T47D (cell line): ENCODE measurements around the gene ACOX1.

Source experiments
- DNase-seq, 2 experiments: peaks; one replicate each; pipeline versions ENCODE4 v3.0.0 to v3.0.0-alpha.2; 2011 to 2012; ENCODE audit warnings: low read depth in 1 of 2, low spot score in 1 of 2
- JUND ChIP-seq: IDR thresholded peaks from 2 replicates; pipeline ENCODE4 v1.6.1; 2012; ENCODE audit warnings: low read depth
- in situ Hi-C: cut with HindIII; loops from 2 replicates; pipeline ENCODE4 v1.10.0; 2016; ENCODE audit warnings: low sequenced_read_pairs, low pct_unique_long_range_greater_than_20kb

The ACOX1 gene

DNA sequence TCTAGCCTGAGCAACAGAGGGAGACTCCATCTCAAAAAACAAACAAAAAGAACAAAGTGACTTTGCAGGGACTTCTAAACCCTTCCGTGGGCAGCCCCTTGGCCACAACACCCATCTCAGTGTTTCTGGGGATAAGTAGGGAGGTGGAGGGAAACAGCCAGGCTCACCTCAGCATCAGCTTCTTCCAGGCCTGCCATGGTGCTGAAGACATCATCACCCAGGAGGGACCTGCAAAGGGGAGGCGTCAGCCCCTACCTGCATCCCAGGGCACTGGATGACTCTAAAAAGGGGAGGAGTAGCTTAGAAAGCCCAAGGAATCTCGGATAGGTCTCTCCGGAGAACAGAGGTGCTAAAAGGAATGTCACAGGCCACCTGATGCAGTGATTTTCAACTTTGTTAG, 47.9 kb downstream of the ACOX1 start:
- DNase-seq, result no peak
- no peak for TF ChIP-seq JUND
- in situ Hi-C loops, result no loop called here

DNA sequence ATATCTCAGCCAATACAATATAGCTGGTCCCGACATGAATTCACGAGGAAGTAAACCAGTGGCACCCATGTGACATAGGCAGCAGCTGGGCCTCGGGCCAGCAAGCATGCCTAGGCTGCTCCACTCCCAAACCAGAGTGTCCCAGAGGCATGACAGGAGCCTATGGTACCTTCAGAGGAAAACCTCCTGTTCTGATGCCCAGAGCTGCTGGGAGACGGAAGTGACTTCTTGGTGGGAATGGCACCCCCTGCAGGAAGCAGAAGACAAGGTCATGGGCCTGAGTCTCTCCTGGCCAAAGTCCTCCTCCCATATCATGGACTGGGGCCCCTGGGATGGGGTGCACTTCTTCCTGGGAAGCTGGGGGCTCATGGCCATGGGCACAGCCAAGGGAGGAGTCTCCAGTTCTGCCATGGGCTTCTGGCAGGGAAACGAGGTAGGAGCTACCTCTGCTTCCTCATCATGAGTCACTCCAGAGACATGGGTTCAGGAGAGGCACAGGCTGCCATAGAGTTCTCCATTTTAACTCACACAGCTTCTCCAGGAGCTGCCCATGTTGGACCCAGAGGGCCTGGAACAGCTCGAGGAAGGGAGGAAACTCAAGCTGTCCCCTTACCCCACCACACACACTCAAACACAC, 51.6 kb downstream of the ACOX1 start:
- in situ Hi-C loops, result no loop called here
- DNase-seq, result peak in 1 of 2 experiments; percentile 47
- TF ChIP-seq JUND, result no peak

DNA sequence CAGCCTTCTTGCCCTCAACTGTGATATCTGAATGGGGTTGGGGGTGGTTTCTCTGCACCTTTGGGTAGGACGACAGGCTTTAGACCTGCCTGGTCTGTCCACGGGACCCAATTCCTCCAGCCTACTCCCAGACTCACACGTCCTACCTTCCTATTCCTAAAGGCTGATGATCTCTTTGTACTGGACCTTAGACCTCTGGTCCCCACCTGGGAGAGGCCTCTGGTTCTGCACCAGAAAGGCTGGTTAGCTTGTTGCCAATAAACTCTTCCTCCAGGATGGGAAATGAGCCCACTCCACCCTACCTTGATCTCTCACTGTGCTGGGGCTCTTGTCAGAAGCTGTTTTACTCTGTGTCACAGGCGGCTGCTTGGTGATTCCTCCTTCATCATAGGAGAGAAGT, 52.5 kb downstream of the ACOX1 start:
- in situ Hi-C loops, result no loop called here
- TF ChIP-seq JUND, result no peak
- no peak for DNase-seq

DNA sequence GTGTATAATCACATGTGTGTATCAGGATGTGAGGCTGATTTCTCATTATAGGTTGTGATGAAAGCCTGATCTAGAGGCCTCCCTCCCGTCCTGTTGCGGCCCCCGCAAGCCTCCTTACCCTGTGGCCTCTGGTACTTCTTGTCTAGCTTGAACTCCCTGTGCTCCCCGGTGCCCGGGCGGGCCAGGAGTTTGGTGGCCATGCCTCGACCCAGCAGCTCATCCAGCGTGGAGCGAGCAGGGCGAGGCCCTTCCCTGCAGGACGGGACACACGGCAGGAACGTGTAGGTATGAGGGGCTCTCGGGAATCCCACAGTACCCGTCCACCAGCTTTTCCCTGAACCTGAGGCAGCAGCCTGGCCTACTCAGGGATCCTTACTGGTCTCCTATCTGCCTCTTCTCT, 53.1 kb downstream of the ACOX1 start:
- in situ Hi-C loops, result no loop called here
- no peak for DNase-seq
- no peak for TF ChIP-seq JUND

DNA sequence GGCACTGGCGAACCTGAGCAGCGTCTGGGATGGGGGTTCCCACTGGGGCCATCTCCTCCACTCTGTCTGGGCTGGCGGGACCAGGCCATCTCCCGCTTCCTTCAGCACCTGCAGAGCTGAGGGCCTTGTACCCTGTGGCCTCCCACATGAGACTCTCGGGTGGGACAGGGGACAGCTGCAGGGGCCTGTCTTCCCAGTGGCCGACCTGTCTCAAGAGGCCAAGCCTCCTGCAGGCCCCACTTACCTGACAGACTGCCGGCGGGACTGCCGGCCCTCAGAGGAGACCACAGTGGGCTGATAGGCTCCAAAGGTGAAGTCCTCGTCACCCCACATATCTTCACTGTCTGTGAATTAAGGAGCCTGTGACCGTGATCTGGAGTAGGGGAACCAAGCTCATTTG, 53.9 kb downstream of the ACOX1 start:
- no peak for DNase-seq
- in situ Hi-C loops, result no loop called here
- TF ChIP-seq JUND, result no peak

DNA sequence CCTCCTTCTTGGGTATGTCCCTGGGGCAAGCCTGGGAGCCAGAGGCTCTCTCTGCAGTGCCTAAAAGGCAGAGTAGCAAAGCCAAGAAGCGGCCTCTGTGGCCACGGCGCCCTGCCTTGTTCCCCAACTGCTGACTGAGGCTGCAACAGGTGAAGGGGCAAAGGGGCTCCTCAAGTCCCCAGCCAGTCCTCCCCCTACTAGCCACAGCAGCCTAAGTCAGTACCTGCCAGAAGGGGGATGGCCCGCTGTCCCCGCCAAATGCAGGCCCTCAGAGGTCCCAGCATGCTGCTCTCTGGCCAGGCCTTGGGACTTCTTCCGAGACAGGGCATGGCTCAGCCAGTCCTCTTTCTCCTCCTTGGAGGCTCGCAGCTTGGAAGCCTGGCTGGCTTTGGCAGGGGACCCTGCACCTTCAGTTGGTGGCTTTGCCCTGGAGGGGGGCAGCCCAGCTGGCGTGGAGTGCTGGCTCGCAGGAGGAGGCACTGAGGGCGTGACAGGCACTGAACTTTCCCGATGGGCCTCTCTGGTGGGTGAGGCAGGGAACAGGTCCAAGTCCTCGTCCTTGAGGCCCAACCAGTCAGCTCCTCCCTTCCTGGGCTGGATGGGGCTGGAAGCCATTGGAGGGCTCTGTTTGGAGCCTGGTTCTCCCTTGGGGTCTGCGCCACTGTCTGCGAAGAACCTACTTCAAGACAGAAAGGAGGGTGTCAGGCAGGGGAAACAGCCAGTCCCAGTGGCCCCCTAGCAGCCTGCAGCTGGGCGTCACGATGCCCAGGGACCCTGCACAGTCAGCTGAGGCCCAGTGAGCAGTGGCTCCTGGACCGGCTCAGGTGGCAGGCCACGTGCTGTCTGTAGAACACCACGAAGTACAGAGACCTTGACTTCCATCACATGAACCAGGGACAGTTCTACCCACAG, 55.7 kb downstream of the ACOX1 start:
- in situ Hi-C loops, result no loop called here
- no peak for TF ChIP-seq JUND
- no peak for DNase-seq

DNA sequence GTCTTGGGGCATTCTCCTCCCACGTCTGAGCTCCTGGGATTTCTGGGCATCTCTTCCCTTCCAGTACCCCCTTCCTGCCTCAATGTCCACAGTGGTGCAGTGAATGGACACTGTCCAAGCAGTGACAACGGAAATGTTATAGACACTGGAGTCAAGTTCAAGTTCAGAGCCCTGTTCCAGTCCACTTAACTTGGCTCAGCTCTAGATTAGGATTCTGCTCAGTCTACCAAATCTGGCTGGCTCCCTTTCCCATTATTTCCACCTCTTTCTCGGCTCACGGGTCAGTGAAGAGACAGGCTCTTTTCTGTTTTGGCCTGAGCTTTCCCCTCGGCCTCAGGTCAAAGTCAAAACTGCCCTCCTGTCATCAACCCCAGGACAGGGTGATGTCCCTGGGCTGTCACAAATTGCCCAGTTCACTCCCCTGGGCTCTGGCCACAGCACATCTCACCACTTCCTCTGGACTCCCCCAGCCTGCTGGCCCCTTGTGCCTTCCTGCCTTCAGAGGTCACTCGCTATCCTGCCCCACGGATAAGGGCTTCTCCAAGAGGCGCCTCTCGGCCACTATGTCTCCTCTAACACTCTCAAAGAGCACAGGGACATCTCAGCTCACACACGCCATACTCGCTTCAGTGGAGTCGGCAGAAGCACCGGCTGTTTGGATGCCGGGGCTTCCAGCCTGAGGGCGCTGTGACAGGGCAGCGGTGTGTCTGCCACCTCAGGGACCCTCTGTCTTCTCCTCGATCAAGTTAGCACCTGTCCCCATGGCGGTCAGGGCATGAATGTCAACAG, 56.6 kb downstream of the ACOX1 start:
- in situ Hi-C loops, result no loop called here
- no peak for TF ChIP-seq JUND
- DNase-seq, result no peak

DNA sequence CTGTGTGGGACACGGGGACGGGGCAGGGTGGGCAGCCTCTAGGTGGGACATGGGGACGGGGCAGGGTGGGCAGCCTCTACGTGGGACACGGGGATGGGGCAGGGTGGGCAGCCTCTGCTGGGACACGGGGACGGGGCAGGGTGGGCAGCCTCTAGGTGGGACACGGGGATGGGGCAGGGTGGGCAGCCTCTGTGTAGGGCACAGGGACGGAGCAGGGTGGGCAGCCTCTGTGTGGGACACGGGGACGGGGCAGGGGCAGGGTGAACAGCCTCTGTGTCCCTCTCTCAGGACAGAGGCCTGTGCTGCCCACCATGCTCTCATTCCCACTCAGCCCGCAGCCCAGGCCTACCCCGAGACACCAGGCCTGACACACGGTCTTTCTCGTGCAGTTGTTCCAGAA, 57.4 kb downstream of the ACOX1 start:
- DNase-seq, result no peak
- in situ Hi-C loops, result no loop called here
- TF ChIP-seq JUND, result no peak

DNA sequence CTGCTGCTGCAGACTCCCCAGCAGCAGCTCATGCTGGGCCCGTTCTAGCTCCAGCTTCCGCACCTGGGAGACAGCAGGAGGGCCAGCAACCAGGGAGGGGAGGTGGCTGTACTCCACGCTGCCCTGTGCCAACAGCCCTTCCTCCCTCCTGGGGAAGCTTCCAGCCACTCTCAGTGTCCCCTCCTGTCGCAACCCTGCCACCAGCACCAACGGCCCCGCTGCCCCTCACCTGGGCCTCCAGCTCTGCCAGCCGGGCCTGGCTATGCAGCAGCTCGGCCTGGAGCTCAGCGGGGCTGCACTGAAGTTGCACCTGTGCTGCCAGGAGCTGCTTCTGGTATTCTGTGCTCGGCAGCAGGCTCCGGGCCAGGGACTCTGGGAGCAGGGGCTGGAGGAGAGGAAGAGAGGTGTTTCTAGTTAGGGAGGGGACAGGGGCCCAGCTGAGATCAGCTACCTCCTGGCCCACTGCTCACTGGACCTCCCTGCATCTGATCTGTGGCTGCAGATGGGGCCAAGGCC, 58.9 kb downstream of the ACOX1 start:
- in situ Hi-C loops, result no loop called here
- TF ChIP-seq JUND, result no peak
- DNase-seq, result no peak

DNA sequence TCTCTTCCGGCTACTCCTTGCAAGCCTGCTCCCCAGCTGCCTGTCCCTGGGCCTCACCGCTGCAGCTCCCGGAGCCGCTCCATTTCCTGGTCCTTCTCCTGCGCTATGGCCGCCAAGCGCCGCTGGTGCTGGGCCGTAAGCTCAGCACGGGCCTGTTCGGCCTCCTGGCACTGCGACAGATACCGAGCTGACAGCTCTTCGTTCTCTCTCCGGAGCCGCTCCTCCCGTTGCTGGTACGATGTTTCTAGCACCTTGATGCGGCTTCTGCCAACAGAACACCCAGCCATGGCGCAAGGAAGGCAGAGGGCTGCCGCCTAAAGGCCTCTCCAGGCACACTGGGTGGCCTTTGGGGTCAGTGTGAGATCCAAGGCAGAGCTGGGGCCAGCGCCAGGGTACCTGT, 59.4 kb downstream of the ACOX1 start:
- TF ChIP-seq JUND, result no peak
- in situ Hi-C loops, result no loop called here
- no peak for DNase-seq

DNA sequence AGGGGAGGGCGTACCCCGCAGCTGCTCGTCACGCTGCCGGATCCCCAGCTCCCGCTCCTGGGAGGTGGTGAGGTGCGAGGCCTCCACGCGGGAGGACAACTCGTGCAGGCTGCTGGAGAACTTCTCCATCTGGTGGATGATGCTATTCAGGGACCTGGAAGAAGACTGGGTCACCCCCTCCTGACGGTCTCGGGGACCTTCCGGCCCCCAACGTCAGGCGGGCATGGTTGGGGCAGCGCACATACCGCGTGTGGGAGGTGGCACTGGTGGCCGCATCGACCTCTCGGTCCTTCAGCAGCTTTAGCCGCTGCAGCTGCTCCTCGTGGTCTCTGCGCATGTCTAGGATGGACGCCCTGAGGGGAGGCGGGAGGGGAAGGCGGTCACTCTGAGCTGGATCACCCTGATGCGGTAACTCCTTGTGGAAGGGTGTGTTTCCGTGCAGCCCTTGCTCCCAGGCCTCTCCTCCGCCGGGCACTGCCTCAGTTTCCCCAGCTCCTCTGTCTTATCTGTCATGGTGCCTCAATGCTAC, 61.0 kb downstream of the ACOX1 start:
- in situ Hi-C loops, result no loop called here
- no peak for DNase-seq
- TF ChIP-seq JUND, result no peak

DNA sequence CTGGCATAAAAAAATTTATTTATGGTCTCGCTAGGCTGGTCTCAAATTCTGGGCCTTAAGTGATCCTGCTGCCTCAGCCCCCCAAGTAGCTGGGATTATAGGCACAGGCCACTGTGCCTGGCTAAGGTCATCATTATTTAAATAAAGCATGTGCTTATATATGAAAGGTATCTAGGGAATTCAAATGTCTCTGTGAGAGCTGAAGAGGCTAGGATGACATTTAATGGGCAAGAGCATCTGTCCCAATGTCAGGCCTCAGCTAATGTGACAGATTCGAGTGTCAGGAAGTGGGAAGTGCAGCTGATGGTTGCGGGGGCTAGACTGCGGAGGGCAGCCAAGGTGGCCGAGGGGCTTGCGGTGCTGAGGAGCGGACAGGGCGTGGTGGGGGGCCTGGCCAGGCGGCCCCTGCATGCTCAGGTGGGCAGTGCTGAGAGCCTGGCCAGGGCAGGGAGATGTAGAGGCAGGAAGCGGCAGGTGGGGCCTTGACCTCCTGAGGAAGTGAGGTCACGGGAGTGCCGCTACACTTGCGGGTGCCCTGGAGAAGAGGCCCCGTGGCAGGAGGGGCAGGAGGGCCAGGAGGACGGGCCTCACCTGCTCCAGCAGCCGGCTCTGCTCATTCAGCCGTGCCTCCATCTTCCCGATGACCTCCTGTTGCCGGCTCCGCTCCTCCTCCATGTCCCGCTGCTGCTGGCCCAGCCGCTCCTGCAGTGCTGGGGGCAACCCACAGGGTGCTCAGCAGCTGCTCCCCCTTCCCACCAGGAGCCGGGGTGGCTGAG, 61.6 kb downstream of the ACOX1 start:
- in situ Hi-C loops, result no loop called here
- no peak for DNase-seq
- TF ChIP-seq JUND, result no peak
